GM10847 (cell line): Measurements from ENCODE around the gene C8G.

Experiments used
- POLR2A ChIP-seq: IDR thresholded peaks from 2 replicates; pipeline ENCODE4 v1.6.1; 2011; ENCODE audit not compliant: insufficient read length; ENCODE audit errors: extremely low read depth

C8G gene

DNA sequence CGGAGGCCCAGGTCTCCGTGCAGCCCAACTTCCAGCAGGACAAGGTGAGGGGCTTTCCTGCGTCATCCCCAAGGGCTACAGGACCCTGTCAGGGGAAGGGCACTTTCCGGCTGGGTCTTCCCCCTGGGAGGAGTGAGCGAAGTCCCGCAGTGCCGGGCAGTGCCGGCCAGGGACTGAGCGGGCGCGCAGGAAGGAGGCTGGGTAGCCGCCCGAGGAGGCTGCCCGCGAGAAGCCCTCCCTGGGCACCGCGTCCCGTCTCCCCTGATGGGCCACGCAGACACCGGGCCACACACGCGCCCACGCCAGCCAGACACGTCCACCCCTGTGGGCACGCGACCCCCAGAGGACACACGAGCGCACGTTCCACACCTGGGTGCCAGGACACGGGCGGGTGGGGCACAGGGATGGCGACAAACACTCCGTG, 32.6 kb downstream of the C8G start:
- TF ChIP-seq POLR2A = no peak

- no peak for TF ChIP-seq POLR2A
These were observed 33.2 kb downstream of the C8G start for GRCh38 chr9:136978073-136978864.

DNA sequence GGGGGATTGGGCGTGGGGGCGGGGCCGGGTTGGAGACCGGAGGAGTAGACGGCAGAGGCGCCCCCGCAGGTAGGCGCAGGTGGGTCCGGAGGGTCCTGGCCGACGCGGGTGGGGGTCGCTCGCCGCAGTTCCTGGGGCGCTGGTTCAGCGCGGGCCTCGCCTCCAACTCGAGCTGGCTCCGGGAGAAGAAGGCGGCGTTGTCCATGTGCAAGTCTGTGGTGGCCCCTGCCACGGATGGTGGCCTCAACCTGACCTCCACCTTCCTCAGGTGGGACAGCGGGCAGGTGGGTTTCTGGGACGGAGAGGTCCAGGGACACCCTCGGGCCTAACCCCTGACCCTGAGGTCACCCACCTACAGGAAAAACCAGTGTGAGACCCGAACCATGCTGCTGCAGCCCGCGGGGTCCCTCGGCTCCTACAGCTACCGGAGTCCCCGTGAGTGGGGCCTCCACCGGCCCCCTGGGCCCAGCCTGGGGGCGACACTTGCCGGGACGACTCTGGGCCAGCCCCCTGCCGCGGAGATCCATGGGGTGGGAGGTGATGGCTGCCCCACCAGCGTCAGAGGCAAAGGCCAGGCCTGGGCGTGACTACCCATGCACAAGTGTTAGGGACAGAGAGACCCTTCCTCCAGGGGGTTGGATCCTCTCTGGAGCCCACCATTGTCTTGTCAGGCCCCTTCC, 34.0 kb downstream of the C8G start:
- no peak for TF ChIP-seq POLR2A

- no peak for TF ChIP-seq POLR2A
These were observed 34.9 kb downstream of the C8G start for GRCh38 chr9:136979769-136980587.

- no peak for TF ChIP-seq POLR2A
These were observed 35.8 kb downstream of the C8G start for GRCh38 chr9:136980669-136981478.

DNA sequence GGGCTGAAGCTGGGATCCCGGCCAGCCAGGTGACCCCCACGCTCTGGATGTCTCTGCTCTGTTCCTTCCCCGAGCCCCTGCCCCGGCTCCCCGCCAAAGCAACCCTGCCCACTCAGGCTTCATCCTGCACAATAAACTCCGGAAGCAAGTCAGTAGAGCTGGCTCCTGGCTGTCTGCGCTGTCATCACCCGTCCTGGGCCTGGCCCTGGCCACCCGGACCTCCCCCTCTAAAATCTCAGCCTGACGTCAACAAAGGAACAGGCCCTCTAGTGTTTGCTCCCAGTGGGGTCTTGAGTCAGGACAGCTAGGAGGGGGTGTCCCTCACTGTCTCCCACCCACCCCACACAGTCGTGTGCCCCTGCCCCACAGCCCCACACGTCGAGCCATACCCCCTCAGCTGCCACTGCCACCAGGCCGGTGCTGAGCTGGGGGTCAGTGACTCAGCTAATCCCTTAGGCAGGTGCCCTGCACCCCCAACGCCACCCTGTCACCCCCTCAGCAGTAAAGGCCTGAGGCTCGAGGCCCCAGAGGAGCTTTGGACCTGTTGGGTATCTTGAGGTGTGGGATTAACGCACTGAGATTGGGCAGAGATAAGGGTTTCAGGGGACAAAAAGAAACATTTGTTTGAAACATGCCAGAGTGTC, 36.7 kb downstream of the C8G start:
- TF ChIP-seq POLR2A = no peak

- TF ChIP-seq POLR2A = no peak
These were observed 37.4 kb downstream of the C8G start, which contains the start of gene LCNL1 for GRCh38 chr9:136982232-136983051. LCNL1 (plus strand) TSS chr9:136982993; CDS start chr9:136983587, 594 bp downstream.

GRCh38 chr9:136983167-136983566, 38.1 kb downstream of the C8G start:
- no peak for TF ChIP-seq POLR2A

- no peak for TF ChIP-seq POLR2A
These were observed 38.7 kb downstream of the C8G start for GRCh38 chr9:136983656-136984314.

DNA sequence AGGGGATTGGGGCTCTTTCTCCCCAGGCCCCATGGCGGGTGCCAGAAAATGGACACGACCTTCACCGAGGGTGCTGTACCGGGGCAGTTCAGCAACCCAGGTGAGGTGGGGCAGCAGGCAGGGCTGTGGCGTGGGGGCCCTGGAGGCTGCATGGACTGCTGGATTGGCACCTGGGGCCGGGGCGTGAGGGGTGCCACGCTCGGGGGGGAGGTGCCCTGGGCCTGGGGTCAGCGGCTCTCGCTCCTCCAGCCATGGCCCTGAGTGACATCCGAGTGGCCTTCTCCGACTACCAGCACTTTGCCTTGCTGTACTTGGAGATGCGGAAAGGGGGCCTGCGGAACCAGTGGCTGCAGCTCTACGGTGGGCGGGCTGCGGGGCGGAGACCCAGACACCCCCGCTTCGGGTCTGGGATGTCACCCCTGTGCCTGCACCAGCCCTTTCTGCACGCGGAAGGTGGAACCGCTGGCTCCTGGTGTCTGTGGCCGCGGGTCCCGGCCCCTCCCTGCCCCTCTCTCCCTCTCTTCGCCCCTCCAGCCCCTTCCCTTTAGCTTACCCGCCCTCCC, 39.5 kb downstream of the C8G start:
- no peak for TF ChIP-seq POLR2A

DNA sequence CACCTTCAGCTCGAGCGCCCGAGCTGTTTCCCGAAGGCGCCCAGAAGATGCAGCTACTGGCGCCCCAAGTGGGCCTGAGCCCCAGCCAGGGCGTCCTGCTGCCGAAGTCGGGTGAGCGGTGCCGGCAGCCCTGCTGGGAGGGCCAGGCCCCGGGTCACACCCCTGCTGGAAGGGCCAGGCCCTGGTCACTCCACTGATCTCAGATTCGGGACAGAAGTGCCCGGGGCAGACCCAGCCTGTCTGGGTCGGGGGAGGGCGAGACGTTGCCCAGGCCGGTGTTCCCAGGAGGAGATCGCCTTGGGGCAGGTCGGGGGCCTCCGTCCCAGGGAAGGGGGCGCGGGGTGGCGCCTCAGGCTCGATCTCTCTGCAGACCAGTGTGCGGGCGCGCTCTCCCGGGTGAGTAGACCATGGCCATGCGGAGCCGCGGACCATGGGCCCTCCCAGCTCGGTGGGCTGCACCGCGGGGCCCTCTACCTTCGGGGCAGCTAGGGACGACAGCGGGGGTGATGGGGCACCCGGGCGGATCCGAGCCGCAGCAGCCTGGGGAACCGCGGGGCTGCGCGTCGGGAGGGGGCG, 40.1 kb downstream of the C8G start:
- no peak for TF ChIP-seq POLR2A

DNA sequence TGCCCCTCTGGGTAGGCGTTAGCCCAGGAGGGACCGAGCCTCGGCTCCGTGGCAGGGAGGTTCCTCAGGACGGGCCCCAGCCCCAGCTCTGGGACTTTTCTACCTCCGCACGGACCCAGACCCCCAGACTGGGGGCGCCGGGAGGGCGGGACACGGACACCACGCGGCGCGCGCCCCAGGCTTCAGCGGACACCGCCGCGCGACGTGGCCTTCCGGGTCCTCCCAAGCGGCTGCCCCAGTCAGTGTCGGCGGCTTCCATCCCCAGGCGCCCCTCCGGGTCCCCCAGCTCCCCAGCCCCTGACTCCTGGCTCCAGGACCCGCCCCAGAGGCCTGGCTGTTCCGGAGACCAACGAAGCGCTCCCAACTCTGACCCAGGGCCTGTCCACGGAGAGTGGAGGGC, 40.8 kb downstream of the C8G start:
- TF ChIP-seq POLR2A = no peak
